Measurements from ENCODE around the gene ERBB4. TPM values are rescaled to one million over a fixed set of nuclear protein-coding genes. Genes with fewer than 3 reads are reported as not detected.

ERBB4 gene
- total and polyA plus RNA-seq, 2 of the 8 experiments (the other 6 are each of a cell fraction or from before 2014, with no cell fraction given) = 0.34 to 1.3 TPM

GRCh38 chr2:212424082-212424481 lies 114.5 kb downstream of the ERBB4 start (continued):
- TF ChIP-seq ATF3 (IDR thresholded peaks at IDR 0.05; ENCODE audit: insufficient read depth, low read depth, low read length) (no peak), NANOG (IDR thresholded peaks at IDR 0.05; ENCODE audit: insufficient read depth, low read depth, low read length, poor library complexity, severe bottlenecking) (no peak), KDM4A (IDR thresholded peaks at IDR 0.05; ENCODE audit: low read depth, low read length, severe bottlenecking) (no peak), TCF12 (IDR thresholded peaks at IDR 0.05; ENCODE audit: low read depth, low read length) (no peak), POLR2A (IDR thresholded peaks at IDR 0.05; ENCODE audit: control extremely low read depth in 1 of 2, low read depth in 2 of 2, low read length in 2 of 2) (no peak), KDM5A (IDR thresholded peaks at IDR 0.05; ENCODE audit: low read length) (no peak)
